ENCODE data around the gene FLOT1. TPM values are rescaled to one million over a fixed set of nuclear protein-coding genes. Genes with fewer than 3 reads are reported as not detected.

FLOT1 gene
- total and polyA plus RNA-seq, 2 of the 13 experiments (the other 11 are each of a cell fraction or from before 2014, with no cell fraction given) = 82.3 to 130 TPM

GRCh38 chr6:30722280-30723112, 20.0 kb downstream of the FLOT1 start (continued):
- no peak; the same call in 1 of the 2 replicates for TF ChIP-seq TOE1 (CRISPR knock-in tag; IDR thresholded peaks at IDR 0.05)
- no peak; the same call in 1 of the 2 replicates for TF ChIP-seq ZNF350 (CRISPR knock-in tag; IDR thresholded peaks at IDR 0.05; ENCODE audit: borderline replicate concordance, low read depth)
- TF ChIP-seq ARNTL (CRISPR knock-in tag; IDR thresholded peaks at IDR 0.05) = no peak
- TF ChIP-seq TBL1XR1 (IDR thresholded peaks at IDR 0.05; ENCODE audit: borderline replicate concordance, low read length, partially characterized antibody) = peak; percentile 64
- peak; percentile 28 for TF ChIP-seq SKI (IDR thresholded peaks at IDR 0.05; ENCODE audit: partially characterized antibody)
- TF ChIP-seq, protein P1, sequence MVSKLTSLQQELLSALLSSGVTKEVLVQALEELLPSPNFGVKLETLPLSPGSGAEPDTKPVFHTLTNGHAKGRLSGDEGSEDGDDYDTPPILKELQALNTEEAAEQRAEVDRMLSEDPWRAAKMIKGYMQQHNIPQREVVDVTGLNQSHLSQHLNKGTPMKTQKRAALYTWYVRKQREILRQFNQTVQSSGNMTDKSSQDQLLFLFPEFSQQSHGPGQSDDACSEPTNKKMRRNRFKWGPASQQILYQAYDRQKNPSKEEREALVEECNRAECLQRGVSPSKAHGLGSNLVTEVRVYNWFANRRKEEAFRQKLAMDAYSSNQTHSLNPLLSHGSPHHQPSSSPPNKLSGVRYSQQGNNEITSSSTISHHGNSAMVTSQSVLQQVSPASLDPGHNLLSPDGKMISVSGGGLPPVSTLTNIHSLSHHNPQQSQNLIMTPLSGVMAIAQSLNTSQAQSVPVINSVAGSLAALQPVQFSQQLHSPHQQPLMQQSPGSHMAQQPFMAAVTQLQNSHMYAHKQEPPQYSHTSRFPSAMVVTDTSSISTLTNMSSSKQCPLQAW (CRISPR knock-in tag; IDR thresholded peaks at IDR 0.05) = 0 out of 2 replicates have a peak, but pooled peaks have one; percentile 56
- TF ChIP-seq, protein P2, sequence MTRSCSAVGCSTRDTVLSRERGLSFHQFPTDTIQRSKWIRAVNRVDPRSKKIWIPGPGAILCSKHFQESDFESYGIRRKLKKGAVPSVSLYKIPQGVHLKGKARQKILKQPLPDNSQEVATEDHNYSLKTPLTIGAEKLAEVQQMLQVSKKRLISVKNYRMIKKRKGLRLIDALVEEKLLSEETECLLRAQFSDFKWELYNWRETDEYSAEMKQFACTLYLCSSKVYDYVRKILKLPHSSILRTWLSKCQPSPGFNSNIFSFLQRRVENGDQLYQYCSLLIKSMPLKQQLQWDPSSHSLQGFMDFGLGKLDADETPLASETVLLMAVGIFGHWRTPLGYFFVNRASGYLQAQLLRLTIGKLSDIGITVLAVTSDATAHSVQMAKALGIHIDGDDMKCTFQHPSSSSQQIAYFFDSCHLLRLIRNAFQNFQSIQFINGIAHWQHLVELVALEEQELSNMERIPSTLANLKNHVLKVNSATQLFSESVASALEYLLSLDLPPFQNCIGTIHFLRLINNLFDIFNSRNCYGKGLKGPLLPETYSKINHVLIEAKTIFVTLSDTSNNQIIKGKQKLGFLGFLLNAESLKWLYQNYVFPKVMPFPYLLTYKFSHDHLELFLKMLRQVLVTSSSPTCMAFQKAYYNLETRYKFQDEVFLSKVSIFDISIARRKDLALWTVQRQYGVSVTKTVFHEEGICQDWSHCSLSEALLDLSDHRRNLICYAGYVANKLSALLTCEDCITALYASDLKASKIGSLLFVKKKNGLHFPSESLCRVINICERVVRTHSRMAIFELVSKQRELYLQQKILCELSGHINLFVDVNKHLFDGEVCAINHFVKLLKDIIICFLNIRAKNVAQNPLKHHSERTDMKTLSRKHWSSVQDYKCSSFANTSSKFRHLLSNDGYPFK (CRISPR knock-in tag; IDR thresholded peaks at IDR 0.05; ENCODE audit: borderline replicate concordance) = 0 out of 2 replicates have a peak, but pooled peaks have one; percentile 47
- TF ChIP-seq, protein P3, sequence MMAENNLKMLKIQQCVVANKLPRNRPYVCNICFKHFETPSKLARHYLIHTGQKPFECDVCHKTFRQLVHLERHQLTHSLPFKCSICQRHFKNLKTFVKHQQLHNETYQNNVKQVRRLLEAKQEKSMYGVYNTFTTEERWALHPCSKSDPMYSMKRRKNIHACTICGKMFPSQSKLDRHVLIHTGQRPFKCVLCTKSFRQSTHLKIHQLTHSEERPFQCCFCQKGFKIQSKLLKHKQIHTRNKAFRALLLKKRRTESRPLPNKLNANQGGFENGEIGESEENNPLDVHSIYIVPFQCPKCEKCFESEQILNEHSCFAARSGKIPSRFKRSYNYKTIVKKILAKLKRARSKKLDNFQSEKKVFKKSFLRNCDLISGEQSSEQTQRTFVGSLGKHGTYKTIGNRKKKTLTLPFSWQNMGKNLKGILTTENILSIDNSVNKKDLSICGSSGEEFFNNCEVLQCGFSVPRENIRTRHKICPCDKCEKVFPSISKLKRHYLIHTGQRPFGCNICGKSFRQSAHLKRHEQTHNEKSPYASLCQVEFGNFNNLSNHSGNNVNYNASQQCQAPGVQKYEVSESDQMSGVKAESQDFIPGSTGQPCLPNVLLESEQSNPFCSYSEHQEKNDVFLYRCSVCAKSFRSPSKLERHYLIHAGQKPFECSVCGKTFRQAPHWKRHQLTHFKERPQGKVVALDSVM (CRISPR knock-in tag; IDR thresholded peaks at IDR 0.05) = peak; percentile 26; the same call in 1 of the 2 replicates
- no peak for TF ChIP-seq CCDC6 (CRISPR knock-in tag; IDR thresholded peaks at IDR 0.05)
- TF ChIP-seq CHD2 (IDR thresholded peaks at IDR 0.05; ENCODE audit: low read depth, low read length) = no peak
- TF ChIP-seq ARID5B (CRISPR knock-in tag; IDR thresholded peaks at IDR 0.05) = peak; percentile 23; the same call in 1 of the 2 replicates
- peak; percentile 49 for TF ChIP-seq ASH2L (IDR thresholded peaks at IDR 0.05; ENCODE audit: insufficient read length, low read depth, low read length)
- no peak for TF ChIP-seq LCORL (IDR thresholded peaks at IDR 0.05)
- peak; percentile 16; the same call in 1 of the 2 replicates for TF ChIP-seq LCORL (CRISPR knock-in tag; IDR thresholded peaks at IDR 0.05)
- TF ChIP-seq MIER3 (CRISPR knock-in tag; IDR thresholded peaks at IDR 0.05; ENCODE audit: borderline replicate concordance) = 0 out of 2 replicates have a peak, but pooled peaks have one; percentile 20
- TF ChIP-seq ZNF784 (CRISPR knock-in tag; IDR thresholded peaks at IDR 0.05; ENCODE audit: borderline replicate concordance) = no peak
